ENCODE data around the gene PIP5K1B. TPM values are rescaled to one million over a fixed set of nuclear protein-coding genes. Genes with fewer than 3 reads are reported as not detected.

Gene PIP5K1B
- total RNA-seq, 2 donors from 2014 or later = 3.9 to 7.1 TPM

- H3K27me3 ChIP-seq (replicated peaks; ENCODE audit: insufficient read depth) = no peaks in the 10 kb centered on the region
- H3K4me1 ChIP-seq (ENCODE audit: control insufficient read depth in 1 of 2, low read depth in 2 of 2) = peaks cover 4 to 15% of the 10 kb centered on the region in 2 donors
- no peak for TF ChIP-seq CTCF (IDR thresholded peaks at IDR 0.05)
- H3K4me3 ChIP-seq = no peak overlapping the region
- H3K27ac ChIP-seq = no peak overlapping the region
- H3K9me3 ChIP-seq = no peaks in the 10 kb centered on the region
- no peak for DNase-seq (ENCODE audit: low spot score)
- ATAC-seq (ENCODE audit: insufficient number of reproducible peaks, low FRiP score, low read depth) = no peak
- H3K36me3 ChIP-seq = no peaks in the 10 kb centered on the region
Observed at GRCh38 chr9:68871236-68871635, 166.2 kb downstream of the PIP5K1B start.

- Histone ChIP-seq H3K9me3 (no peaks in the 10 kb centered on the region), H3K27ac (no peak overlapping the region), H3K4me1 (ENCODE audit: control insufficient read depth in 1 of 2, low read depth in 2 of 2) (peaks cover 4 to 15% of the 10 kb centered on the region in 2 donors), H3K36me3 (no peaks in the 10 kb centered on the region), H3K4me3 (no peak overlapping the region), H3K27me3 (replicated peaks; ENCODE audit: insufficient read depth) (no peaks in the 10 kb centered on the region)
- ATAC-seq (ENCODE audit: insufficient number of reproducible peaks, low FRiP score, low read depth) (no peak), DNase-seq (ENCODE audit: low spot score) (no peak)
- TF ChIP-seq CTCF (IDR thresholded peaks at IDR 0.05) = no peak
Observed at GRCh38 chr9:68872026-68872501, 167.0 kb downstream of the PIP5K1B start.

GRCh38 chr9:68873179-68873578, 168.1 kb downstream of the PIP5K1B start:
- no peak for DNase-seq (ENCODE audit: low spot score)
- peaks cover 4 to 15% of the 10 kb centered on the region in 2 donors for H3K4me1 ChIP-seq (ENCODE audit: control insufficient read depth in 1 of 2, low read depth in 2 of 2)
- TF ChIP-seq CTCF (IDR thresholded peaks at IDR 0.05) = no peak
- no peaks in the 10 kb centered on the region for H3K36me3 ChIP-seq
- no peak overlapping the region for H3K4me3 ChIP-seq
- H3K9me3 ChIP-seq = no peaks in the 10 kb centered on the region
- no peaks in the 10 kb centered on the region for H3K27me3 ChIP-seq (replicated peaks; ENCODE audit: insufficient read depth)
- H3K27ac ChIP-seq = no peak overlapping the region
- no peak for ATAC-seq (ENCODE audit: insufficient number of reproducible peaks, low FRiP score, low read depth)

GRCh38 chr9:68876273-68876672, 171.2 kb downstream of the PIP5K1B start:
- ATAC-seq (ENCODE audit: insufficient number of reproducible peaks, low FRiP score, low read depth) (no peak), DNase-seq (ENCODE audit: low spot score) (no peak)
- Histone ChIP-seq H3K27me3 (replicated peaks; ENCODE audit: insufficient read depth) (no peaks in the 10 kb centered on the region), H3K9me3 (no peaks in the 10 kb centered on the region), H3K4me3 (no peak overlapping the region), H3K4me1 (ENCODE audit: control insufficient read depth in 1 of 2, low read depth in 2 of 2) (peaks cover 2 to 4% of the 10 kb centered on the region in 2 donors), H3K27ac (no peak overlapping the region), H3K36me3 (no peaks in the 10 kb centered on the region)
- no peak for TF ChIP-seq CTCF (IDR thresholded peaks at IDR 0.05)

- no peak for TF ChIP-seq CTCF (IDR thresholded peaks at IDR 0.05)
- ATAC-seq (ENCODE audit: insufficient number of reproducible peaks, low FRiP score, low read depth) (no peak), DNase-seq (ENCODE audit: low spot score) (no peak)
- Histone ChIP-seq H3K27me3 (replicated peaks; ENCODE audit: insufficient read depth) (no peaks in the 10 kb centered on the region), H3K4me3 (no peak overlapping the region), H3K27ac (no peak overlapping the region), H3K9me3 (no peaks in the 10 kb centered on the region), H3K4me1 (ENCODE audit: control insufficient read depth in 1 of 2, low read depth in 2 of 2) (peaks cover 0 to 4% of the 10 kb centered on the region in 2 donors), H3K36me3 (no peaks in the 10 kb centered on the region)
Observed at GRCh38 chr9:68876681-68877080, 171.6 kb downstream of the PIP5K1B start.
